NOMO-1 (cell line): ENCODE data around the gene ZFYVE27.
A peak's percentile ranks its signal among the peaks of the same experiment; 100 is the strongest.
"Not testable (repeated sequence)": the region's sequence is repeated elsewhere in the genome, so short reads cannot be mapped to it uniquely, and the experiment has no call there.

Source experiments
- DNase-seq, 2 experiments: peaks; one replicate each; lab custom pipeline; 2025; ENCODE audit not compliant: unreplicated experiment in 2 of 2; lab: John Stamatoyannopoulos, UW

Gene ZFYVE27

GRCh38 chr10:97736902-97737769 lies at the start of gene ZFYVE27:
TSS of gene ZFYVE27 (plus strand) at chr10:97737128. CDS start at chr10:97738478, 1,350 bp downstream.
- peak; percentile 84 to 85 for DNase-seq

DNA sequence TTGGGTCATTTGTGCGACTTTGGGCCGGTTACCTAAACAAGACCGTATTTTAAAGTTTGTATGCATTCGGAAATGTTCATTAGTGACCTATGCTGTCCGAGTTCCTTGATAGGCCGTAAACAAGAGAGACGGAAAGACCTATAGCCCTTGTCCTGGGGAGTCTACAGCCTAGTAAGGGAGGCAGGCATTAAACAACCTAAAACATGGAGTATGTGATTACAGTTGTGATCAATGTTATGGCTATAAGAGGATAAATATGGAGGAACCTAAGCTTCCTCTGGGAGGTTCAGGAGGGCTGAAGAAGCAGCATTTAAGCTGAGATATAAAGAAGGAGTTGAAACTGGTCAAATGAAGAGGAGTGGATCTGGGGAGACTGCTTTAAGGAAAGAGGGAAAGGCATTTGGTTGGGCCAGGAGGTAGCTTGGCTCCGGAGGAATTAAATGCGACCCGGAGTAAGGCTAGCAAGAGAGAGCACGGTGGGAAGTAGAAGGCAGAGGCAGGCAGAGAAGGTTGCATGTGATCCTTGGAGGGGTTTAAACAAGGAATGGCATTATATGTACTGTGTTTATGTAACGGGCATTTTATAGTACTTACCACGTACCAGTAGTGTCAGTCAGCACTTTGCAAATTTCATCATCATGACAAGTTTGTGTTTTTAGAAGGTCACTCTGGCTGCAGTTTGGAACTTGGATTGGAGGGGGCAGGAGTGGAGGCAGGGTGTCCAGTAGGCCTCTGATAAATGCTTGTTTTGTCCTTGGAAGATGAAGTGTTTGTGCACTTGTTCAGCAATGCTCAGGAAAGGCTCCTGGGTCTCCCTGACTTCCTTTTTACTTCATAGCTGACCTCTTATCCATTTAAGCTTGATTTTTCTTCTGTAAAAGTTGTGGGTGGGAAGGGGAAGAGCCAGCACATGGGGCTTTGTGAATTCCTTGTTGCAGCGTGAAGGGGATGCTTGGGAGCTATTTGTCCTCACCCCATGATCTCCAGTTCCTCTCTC lies 48.8 kb upstream of the ZFYVE27 start:
- peak in 1 of 2 experiments; percentile 11 for DNase-seq

DNA sequence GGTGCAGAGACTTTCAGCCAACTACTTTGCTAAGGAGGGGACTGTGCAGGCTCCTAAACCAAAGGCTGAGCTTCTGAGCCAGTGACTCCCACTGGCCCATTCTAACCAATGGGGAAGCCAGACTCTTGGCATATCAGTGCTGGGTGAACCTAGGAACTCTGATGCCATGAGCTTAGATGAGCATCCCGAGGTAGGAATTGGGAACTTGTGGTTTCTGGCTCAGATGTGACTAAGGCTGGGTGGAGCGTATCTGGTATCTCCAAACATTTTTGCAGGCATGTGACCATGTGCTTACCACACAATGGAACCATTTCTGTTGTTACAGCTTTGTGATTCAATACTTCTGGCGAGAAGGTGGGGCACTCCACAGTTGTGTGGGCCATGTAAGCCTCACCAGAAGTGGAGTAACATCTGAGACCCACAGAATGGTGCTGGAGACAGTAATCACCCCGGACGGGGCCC lies 47.3 kb upstream of the ZFYVE27 start:
- no peak for DNase-seq

- DNase-seq, result no peak
These were observed 46.8 kb upstream of the ZFYVE27 start for GRCh38 chr10:97690133-97690532.

GRCh38 chr10:97698072-97698655 lies 38.8 kb upstream of the ZFYVE27 start:
- DNase-seq, result not testable (repeated sequence)

DNA sequence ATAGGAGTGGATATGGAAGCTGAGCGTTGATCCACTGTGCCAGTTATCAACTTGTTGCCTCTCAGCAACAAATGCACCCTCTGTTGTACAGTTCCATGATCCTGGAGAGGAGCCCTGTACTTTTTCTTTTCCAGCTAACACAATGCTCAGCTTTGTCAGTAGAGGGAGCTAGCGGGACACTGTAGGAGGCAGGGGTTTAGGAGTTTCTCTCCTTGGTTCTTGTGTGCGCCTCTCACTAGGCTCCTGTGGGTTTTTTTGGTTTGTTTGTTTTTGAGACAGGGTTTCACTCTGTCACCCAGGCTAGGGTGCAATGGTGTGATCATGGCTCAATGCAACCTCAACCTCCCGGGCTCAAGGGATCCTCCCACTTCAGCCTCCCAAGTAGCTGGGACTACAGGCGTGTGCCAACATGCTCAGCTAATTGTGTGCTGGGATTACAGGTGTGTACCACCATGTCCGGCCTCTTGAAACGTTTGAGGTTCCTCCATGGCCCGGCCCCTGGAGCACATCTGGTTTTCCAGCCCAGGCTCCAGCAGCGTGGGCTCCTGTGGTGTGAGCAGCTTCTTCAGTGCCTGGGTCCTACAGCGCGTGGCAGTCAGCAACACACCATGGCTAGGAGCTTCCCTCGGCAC lies 35.4 kb upstream of the ZFYVE27 start:
- DNase-seq, result peak; percentile 67 to 75

- DNase-seq, result no peak
These were observed 33.4 kb upstream of the ZFYVE27 start for GRCh38 chr10:97703398-97704067.

DNA sequence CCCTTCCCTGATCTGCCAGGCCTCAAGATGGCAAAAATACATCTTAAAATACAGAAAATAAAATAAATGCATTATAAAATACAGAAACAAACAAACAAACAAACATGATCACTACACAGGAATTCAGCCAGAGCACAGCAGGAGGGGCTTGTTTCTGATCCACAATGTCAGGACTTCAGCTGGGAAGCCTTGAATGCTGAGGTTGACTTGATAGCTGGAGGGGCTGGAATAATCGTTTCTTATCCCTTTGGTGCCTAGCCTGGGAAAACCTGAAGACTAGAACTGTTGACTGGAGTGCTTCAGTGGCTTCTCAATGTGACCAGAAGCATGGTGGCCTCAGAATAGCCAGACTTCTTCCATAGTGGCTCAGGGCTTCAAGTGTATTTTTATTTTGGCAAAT lies 32.6 kb upstream of the ZFYVE27 start:
- no peak for DNase-seq

GRCh38 chr10:97705006-97705670 lies 31.8 kb upstream of the ZFYVE27 start:
- no peak for DNase-seq

- DNase-seq, result no peak
These were observed 29.6 kb upstream of the ZFYVE27 start for GRCh38 chr10:97707134-97707861.

- DNase-seq, result no peak
These were observed 28.8 kb upstream of the ZFYVE27 start for GRCh38 chr10:97708167-97708566.

GRCh38 chr10:97708976-97709946 lies 27.7 kb upstream of the ZFYVE27 start:
- peak; percentile 15 to 40 for DNase-seq

DNA sequence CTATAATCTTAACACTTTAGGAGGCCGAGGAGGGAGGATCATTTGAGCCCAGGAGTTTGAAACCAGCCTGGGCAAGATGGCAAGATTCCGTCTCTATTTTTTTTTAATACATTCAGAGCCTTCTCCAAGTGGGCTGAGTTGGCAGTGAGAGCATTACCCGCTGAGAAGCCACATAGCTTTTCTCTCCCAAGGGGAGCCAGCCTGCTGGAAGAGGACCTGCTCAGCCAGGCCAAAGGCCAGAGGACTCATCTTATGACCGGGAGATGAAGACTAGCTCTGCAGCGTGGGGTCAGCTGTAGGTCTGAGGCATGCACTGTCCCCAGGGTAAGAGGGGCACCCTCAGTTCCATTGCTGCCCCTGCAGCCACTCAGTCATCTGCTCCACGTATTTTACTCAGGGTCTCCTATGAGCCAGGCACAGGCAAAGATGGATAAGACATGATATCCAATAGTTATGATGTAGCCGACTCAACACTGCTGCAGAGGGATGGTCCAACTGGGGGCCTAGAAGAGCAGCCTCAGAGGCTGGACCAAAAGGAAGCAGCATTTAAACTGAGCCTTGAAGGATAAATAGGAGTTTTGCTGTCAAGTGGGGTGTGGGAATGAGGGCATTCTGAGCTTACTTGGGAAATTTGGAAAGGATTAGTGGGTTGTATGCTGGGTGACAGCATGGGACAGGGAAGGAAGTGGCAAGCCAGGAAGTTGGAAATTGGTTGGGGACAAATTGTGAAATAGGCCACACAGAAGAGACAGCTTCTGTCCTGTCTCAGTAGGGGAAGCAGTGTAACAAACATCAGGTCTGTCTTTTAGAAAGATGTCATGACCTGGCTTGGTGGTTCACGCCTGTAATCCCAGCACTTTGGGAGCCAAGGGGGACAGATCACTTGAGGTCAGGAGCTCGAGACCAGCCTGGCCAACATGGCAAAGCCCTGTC lies 25.0 kb upstream of the ZFYVE27 start:
- DNase-seq, result no peak

GRCh38 chr10:97713339-97713825 lies 23.5 kb upstream of the ZFYVE27 start, which contains the start of gene MARVELD1:
TSS of gene MARVELD1 (plus strand) at chr10:97713730. CDS start at chr10:97713877, 147 bp downstream.
- peak; percentile 32 to 64 for DNase-seq

DNA sequence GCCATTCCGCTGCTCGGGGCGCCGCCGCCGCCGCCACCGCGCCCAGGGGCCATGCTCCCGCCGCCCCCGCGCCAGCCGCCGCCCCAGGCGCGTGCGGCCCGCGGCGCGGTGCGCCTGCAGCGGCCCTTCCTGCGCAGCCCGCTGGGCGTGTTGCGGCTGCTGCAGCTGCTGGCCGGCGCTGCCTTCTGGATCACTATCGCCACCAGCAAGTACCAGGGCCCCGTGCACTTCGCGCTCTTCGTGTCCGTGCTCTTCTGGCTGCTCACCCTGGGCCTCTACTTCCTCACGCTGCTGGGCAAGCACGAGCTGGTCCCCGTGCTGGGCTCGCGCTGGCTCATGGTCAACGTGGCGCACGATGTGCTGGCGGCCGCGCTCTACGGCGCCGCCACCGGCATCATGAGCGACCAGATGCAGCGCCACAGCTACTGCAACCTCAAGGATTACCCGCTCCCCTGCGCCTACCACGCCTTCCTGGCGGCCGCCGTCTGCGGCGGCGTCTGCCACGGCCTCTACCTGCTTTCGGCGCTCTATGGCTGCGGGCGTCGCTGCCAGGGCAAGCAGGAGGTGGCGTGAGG lies 23.0 kb upstream of the ZFYVE27 start:
- peak; percentile 60 to 69 for DNase-seq
